ENCODE results near the gene NLE1.
"Not testable (repeated sequence)": the region's sequence is repeated elsewhere in the genome, so short reads cannot be mapped to it uniquely, and the experiment has no call there.

The NLE1 gene

GRCh38 chr17:35161281-35161761 lies 19.2 kb upstream of the NLE1 start:
- DNase-seq (ENCODE audit: low read depth) = no peak

- DNase-seq (ENCODE audit: low read depth) = no peak
Measured at GRCh38 chr17:35160354-35161201, 18.5 kb upstream of the NLE1 start.

DNA sequence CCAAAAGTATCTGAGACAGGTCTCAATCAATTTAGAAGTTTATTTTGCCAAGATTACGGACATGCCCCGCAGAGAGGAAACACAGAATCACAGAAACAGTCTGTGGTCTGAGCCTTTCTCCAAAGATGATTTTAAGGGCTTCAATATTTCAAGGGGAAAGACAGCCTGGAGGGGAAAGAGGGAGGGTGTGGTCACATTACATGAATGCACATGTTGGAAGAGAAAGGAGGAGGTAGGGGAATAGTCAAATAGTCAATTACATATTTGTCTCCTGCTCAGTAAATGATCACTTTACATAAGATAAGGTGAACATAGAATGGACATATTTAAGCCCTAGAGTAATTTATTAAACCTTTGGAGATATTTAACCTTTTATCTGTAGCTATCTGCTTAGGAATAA lies 17.8 kb upstream of the NLE1 start:
- no peak for DNase-seq (ENCODE audit: low read depth)

GRCh38 chr17:35155246-35155645 lies 13.1 kb upstream of the NLE1 start:
- no peak for DNase-seq (ENCODE audit: low read depth)

- DNase-seq (ENCODE audit: low read depth) = no peak
Measured at GRCh38 chr17:35154196-35155165, 12.4 kb upstream of the NLE1 start.

DNA sequence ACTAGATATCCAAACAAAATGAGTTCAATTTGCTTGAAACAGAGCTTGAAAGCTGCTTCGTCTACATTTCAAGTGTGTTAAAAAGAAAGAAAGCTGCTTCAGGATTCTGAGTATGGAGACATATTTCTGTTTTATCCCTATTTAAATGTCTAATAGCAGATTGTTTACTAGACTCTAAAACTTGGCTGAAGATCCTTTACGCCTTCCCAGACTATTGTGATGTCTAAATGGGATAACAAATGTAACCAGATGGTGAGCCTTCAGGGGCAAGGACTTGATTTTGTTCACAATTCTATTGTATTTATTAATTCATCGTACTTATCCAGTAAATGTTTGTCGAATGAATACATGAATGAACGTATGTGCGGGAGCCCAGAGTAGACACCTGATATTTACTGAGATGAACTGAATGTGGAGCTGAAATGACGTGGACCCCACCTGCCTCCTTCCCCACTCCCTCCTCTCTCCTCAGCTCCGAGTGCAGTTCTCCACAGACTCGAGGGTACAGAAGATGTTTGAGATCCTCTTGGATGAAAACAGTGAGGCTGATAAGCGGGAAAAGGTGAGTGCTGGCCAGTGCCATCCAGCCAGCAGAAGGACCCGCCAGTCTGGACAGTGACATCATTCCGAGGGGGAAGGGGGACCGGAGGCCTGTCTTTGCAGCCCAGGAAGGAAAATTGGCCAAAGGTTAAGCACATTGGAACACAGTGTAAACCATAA lies 10.5 kb upstream of the NLE1 start:
- DNase-seq (ENCODE audit: low read depth) = no peak

DNA sequence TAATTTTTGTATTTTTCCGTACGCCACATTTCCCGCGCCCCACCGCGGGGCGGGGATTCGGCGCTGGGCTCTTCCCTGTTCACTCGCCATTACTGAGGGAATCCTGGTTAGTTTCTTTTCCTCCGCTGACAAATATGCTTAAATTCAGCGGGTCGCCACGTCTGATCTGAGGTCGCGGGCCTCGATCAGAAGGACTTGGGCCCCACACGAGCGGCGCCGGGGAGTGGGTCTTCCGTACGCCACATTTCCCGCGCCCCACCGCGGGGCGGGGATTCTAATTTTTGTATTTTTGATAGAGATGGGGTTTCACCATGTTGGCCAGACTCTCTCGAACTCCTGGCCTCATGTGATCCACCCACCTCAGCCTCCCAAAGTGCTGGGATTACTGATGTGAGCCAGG lies 9.0 kb upstream of the NLE1 start:
- DNase-seq (ENCODE audit: low read depth) = not testable (repeated sequence)

DNA sequence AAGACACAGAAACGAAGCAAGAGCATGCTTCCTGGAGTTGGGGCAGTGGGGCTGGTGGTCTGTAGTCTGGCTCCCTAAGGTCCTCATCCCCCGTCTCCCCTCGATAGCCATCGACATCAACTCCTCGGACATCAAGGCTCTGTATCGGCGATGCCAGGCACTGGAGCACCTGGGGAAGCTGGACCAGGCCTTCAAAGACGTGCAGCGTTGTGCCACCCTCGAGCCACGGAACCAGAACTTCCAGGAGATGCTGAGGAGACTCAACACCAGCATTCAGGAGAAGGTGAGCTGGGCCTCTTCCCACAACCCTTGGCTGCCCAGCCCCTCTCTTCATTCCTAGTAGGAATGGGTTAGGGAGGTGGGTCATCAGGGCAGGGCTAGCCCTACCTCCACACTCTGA lies 7.8 kb upstream of the NLE1 start:
- no peak for DNase-seq (ENCODE audit: low read depth)

- DNase-seq (ENCODE audit: low read depth) = no peak
Measured at GRCh38 chr17:35148144-35148543, 6.0 kb upstream of the NLE1 start.

- no peak for DNase-seq (ENCODE audit: low read depth)
Measured at GRCh38 chr17:35147375-35147905, 5.3 kb upstream of the NLE1 start, which contains the start of gene UNC45B. UNC45B (plus strand) TSS chr17:35147817; CDS start chr17:35148264, 447 bp downstream.

- no peak for DNase-seq (ENCODE audit: low read depth)
Measured at GRCh38 chr17:35146214-35146833, 4.2 kb upstream of the NLE1 start.

- DNase-seq (ENCODE audit: low read depth) = no peak
Measured at GRCh38 chr17:35144840-35145239, 2.7 kb upstream of the NLE1 start.

GRCh38 chr17:35142467-35142796 lies 329 bp upstream of the NLE1 start:
- no peak for DNase-seq (ENCODE audit: low read depth)

DNA sequence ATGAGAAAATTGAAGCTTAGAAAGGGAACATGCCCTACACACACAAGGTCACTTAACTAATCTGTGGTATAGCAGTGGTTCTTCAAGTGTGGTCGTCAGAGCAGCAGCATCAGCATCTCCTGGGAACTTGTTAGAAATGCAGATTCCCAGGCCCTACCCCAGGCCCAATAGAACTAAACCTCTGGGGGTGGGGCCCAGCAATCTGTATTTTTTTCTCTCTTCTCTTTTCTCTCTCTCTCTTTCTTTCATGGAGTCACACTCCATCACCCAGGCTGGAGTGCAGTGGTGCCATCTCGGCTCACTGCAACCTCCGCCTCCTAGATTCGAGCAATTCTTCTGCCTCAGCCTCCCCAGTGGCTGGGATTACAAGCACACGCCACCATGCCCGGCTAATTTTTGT lies 3.9 kb downstream of the NLE1 start:
- no peak for DNase-seq (ENCODE audit: low read depth)

GRCh38 chr17:35135322-35135721 lies 6.8 kb downstream of the NLE1 start:
- DNase-seq (ENCODE audit: low read depth) = no peak

DNA sequence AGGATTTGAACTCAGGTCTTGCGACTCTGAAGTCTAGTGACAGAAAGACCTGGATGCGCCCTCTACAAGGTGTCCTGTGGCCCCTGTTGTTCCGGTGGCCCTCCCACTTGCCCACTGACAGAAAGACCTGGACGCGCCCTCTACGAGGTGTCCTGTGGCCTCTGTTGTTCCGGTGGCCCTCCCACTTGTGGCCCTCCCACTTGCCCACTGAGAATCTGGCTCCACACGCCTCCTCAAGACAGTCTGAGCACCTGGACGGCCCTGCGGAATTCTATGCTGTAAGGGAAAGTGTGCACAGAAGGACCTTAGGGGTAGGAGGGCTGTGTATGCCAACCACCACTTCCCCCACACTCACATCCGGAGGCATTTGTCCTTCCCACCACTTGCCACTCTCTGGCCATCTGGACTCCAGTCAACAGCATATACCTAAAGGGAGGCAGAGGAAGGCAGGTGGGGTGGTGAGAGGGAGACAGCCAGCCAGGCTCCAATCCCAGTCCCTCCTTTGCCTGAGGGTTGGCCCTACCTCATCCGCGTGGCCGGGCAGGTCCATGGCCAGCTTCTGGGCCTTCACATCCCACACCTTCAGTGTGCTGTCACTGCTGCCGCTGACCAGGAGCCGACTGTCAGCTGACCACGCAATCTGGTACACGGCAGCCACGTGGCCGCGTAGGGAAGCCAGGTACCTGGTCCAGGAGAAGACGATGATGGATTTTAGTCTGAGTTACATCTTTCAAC lies 9.1 kb downstream of the NLE1 start:
- DNase-seq (ENCODE audit: low read depth) = no peak

GRCh38 chr17:35132099-35132498 lies 10.0 kb downstream of the NLE1 start:
- DNase-seq (ENCODE audit: low read depth) = no peak

GRCh38 chr17:35130392-35130791 lies 11.7 kb downstream of the NLE1 start:
- no peak for DNase-seq (ENCODE audit: low read depth)

- DNase-seq (ENCODE audit: low read depth) = no peak
Measured at GRCh38 chr17:35129973-35130351, 12.1 kb downstream of the NLE1 start.

- no peak for DNase-seq (ENCODE audit: low read depth)
Measured at GRCh38 chr17:35129154-35129972, 12.7 kb downstream of the NLE1 start.

Measured in stimulated activated CD8-positive, alpha-beta memory T cell treated with anti-CD3 and anti-CD28 coated beads, Interleukin-15, amount 100 ng/mL, for 24 hours (primary cell).